Kidney (tissue), 14 donors: ENCODE data around the gene MYO15A. TPM values are rescaled to one million over a fixed set of nuclear protein-coding genes. Genes with fewer than 3 reads are reported as not detected.

Source experiments
- DNase-seq, 5 donors: peaks; one replicate each; pipeline ENCODE4 v3.0.0-alpha.2; 2013 to 2020
- FAIRE-seq: peaks from 2 replicates; lab custom pipeline; 2012; peaks lifted over from hg19 to GRCh38; lab: Jason Lieb, UNC
- H3K27ac ChIP-seq, 2 donors: one replicate each; pipeline ENCODE4 v1.7.0; 2013; ENCODE audit warnings: low read depth in 2 of 2, low read length in 2 of 2, inconsistent platforms in 1 of 2
- H3K27me3 ChIP-seq: one replicate; pipeline ENCODE4 v1.7.1; 2013; ENCODE audit warnings: low read length, inconsistent platforms; ENCODE audit not compliant: control insufficient read depth, insufficient read depth
- H3K36me3 ChIP-seq, 3 donors: one replicate each; pipeline versions ENCODE4 v1.7.0 to v1.7.1; 2013; ENCODE audit warnings: low read length in 3 of 3, control low read depth in 1 of 3, inconsistent platforms in 1 of 3; ENCODE audit not compliant: insufficient read depth in 3 of 3, control insufficient read depth in 2 of 3
- H3K4me1 ChIP-seq, 3 donors: one replicate each; pipeline versions ENCODE4 v1.7.0 to v1.7.1; 2013; ENCODE audit warnings: low read length in 3 of 3, inconsistent platforms in 1 of 3, low read depth in 1 of 3; ENCODE audit not compliant: control insufficient read depth in 2 of 3, insufficient read depth in 2 of 3
- H3K4me3 ChIP-seq, 3 donors: one replicate each; pipeline versions ENCODE4 v1.7.0 to v1.8.1; 2013; ENCODE audit warnings: low read length in 3 of 3, control low read depth in 1 of 3, inconsistent platforms in 1 of 3
- H3K9ac ChIP-seq, 3 donors: one replicate each; pipeline versions ENCODE4 v1.7.0 to v1.7.1; 2013; ENCODE audit warnings: low read length in 3 of 3, control low read depth in 1 of 3, inconsistent platforms in 1 of 3
- H3K9me3 ChIP-seq, 3 donors: one replicate each; pipeline versions ENCODE4 v1.7.0 to v1.7.1; 2013; ENCODE audit warnings: low read length in 3 of 3, control low read depth in 1 of 3, inconsistent platforms in 1 of 3; ENCODE audit not compliant: control insufficient read depth in 2 of 3, insufficient read depth in 1 of 3
- CTCF ChIP-seq: IDR thresholded peaks from 3 replicates; pipeline ENCODE4 v1.5.1; 2012; ENCODE audit warnings: mild to moderate bottlenecking, moderate library complexity, borderline replicate concordance; ENCODE audit not compliant: insufficient read depth; ENCODE audit errors: extremely low read depth
- intact Hi-C: fragments of 100-400 bp; cut with DNase I; formaldehyde crosslinking; loops from one replicate; pipeline ENCODE4 v1.11.1; 2022
- polyA plus RNA-seq: library from polyadenylated mRNA; stranded (reverse); fragments of 350-450 nt; fragmentation: Illumina TruSeq; extraction: RNeasy Lipid Tissue Mini Kit (QIAGEN cat#74804); gene quantifications from one replicate; pipeline ENCODE4 v1.2.3, GENCODE V29; 2014; ENCODE audit warnings: low read depth, low replicate concordance; ENCODE audit not compliant: insufficient read depth
- total RNA-seq: library from RNA; stranded (reverse); fragmentation: NEBNext Ultra II Directional; extraction: Animal tissue kit (Norgen Biotek cat#: 25700); gene quantifications from one replicate; pipeline ENCODE4 v1.2.1, GENCODE V29; 2021
- donor health status: control.
- donor health status: control.
- donor health status: control.
- donor health status: control.
- donor health status: control.
- donor health status: DM: yes; HTN: yes; CAD: no.
- donor health status: Normal renal cell carcinoma (clear cell type).

The MYO15A gene
- total and polyA plus RNA-seq, 2 donors from 2014 or later, result 0.80 to 1.3 TPM

DNA sequence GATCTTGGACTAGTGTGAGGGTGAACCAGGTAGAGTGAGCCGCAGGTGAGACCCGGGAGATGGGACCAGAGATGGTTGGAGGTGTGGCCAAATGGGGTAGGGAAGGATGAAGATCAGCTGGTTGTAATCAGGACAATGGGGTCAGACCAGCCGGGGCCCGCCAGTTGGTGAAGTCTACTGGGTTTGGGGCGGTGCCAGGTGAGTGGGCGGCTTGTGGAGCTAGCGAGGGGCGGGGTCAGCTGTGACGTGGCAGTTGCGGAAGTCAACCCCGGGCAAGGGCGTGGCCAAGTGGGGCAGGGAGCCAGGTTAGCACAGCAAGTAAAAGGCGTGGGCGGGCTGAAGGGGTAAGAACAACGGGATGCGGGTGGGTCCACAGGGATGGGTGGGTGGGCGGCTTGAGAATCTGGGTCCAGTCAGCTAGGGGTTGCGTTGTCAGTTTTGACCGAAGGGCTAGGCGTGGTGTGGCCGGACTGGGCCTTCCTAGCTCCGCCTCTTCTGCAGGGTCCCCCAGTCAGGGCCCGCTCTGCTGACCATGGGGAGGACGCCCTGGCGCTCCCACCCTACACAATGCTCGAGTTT lies 49.6 kb downstream of the MYO15A start:
- intact Hi-C loops, result no loop called here
- DNase-seq (peak; percentile 91 to 99 (median 93)), FAIRE-seq (no peak)
- H3K27ac ChIP-seq, result no peak overlapping the region
- no peaks in the 10 kb centered on the region for H3K36me3 ChIP-seq
- peak overlapping the region in 2 of 3 donors; percentile 22 to 34 for H3K9ac ChIP-seq
- H3K4me3 ChIP-seq, result peak overlapping the region; percentile 44 to 65 (median 61)
- H3K4me1 ChIP-seq, result peaks cover 0 to 8% (median 0%) of the 10 kb centered on the region in 3 donors
- no peaks in the 10 kb centered on the region for H3K27me3 ChIP-seq
- no peaks in the 10 kb centered on the region for H3K9me3 ChIP-seq
- TF ChIP-seq CTCF, result no peak

DNA sequence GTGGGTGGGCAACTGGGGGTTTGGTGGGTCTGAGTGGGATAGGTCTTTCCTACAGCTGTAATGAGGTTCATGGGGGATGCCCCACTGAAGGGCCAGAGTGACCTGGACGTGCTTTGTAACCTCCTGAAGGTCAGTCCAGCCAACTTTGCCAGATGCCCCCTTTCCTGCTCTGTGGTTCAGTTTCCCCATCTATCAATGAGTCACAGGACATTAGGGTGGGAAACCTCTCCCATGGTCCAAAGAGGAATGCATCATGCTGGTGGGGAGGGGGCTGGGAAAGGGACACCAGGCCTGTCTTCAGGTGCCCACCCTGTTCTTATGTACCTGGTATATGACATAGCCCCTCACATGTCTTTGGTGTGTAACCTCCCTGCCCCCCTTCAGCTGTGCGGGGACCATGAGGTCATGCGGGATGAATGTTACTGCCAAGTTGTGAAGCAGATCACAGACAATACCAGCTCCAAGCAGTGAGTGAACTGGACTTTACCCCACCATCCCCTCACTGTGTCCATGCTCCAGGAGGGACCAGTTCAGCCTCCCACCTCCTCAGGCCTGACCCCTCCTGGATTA lies 51.1 kb downstream of the MYO15A start:
- FAIRE-seq (no peak), DNase-seq (no peak)
- H3K27me3 ChIP-seq, result no peaks in the 10 kb centered on the region
- no peak for TF ChIP-seq CTCF
- no peak overlapping the region for H3K4me3 ChIP-seq
- no peaks in the 10 kb centered on the region for H3K36me3 ChIP-seq
- no peak overlapping the region for H3K27ac ChIP-seq
- H3K9ac ChIP-seq, result no peak overlapping the region
- H3K4me1 ChIP-seq, result peaks cover 0 to 4% (median 0%) of the 10 kb centered on the region in 3 donors
- intact Hi-C loops, result no loop called here
- no peaks in the 10 kb centered on the region for H3K9me3 ChIP-seq

- Histone ChIP-seq H3K4me1 (peaks cover 0 to 4% (median 0%) of the 10 kb centered on the region in 3 donors), H3K27me3 (no peaks in the 10 kb centered on the region), H3K9ac (no peak overlapping the region), H3K9me3 (no peaks in the 10 kb centered on the region), H3K27ac (no peak overlapping the region), H3K4me3 (no peak overlapping the region), H3K36me3 (no peaks in the 10 kb centered on the region)
- intact Hi-C loops, result no loop called here
- no peak for FAIRE-seq
- no peak for TF ChIP-seq CTCF
- DNase-seq, result no peak
These were observed 51.7 kb downstream of the MYO15A start for GRCh38 chr17:18160128-18160856.
